CD4-positive, alpha-beta T cell (primary cell): Measurements from ENCODE around the gene MOB1B. TPM values are rescaled to one million over a fixed set of nuclear protein-coding genes. Genes with fewer than 3 reads are reported as not detected.

Experiments
- ATAC-seq: fragments of 200-7000 bp; cut with Tn5 transposase; one replicate; pipeline ENCODE4 v1.10.0; 2022; ENCODE audit warnings: mild to moderate bottlenecking; ENCODE audit not compliant: poor library complexity
- CTCF ChIA-PET: fragments of 350-600 bp; sonication (Branson Sonifier 250); formaldehyde crosslinking; loops from one replicate; lab custom pipeline; 2021; ENCODE audit warnings: antibody characterized with exemption, inconsistent platforms; lab: Charles Lee
- POLR2A ChIA-PET: fragments of 350-600 bp; sonication (Branson Sonifier 250); formaldehyde crosslinking; loops from one replicate; lab custom pipeline; 2021; ENCODE audit warnings: antibody characterized with exemption, inconsistent platforms; lab: Charles Lee
- DNase-seq, 14 experiments: peaks; one replicate each; pipeline ENCODE4 v3.0.0-alpha.2; 2013 to 2020; ENCODE audit warnings: mixed read lengths in 2 of 14
- H3K27ac ChIP-seq, 2 donors: one replicate each; pipeline versions ENCODE4 v1.5.1 to v1.7.0; 2013; ENCODE audit warnings: low read length in 2 of 2, low read depth in 1 of 2, mild to moderate bottlenecking in 1 of 2
- H3K27me3 ChIP-seq, 2 experiments: 1 replicate in 1 of 2; 2 replicates in 1 of 2; pipeline versions ENCODE4 v1.6.1 to v1.7.0; 2013; ENCODE audit warnings: low read length in 2 of 2, control low read depth in 1 of 2, mild to moderate bottlenecking in 1 of 2, moderate library complexity in 1 of 2; ENCODE audit not compliant: insufficient read depth in 2 of 2, control insufficient read depth in 1 of 2
- H3K36me3 ChIP-seq: one replicate; pipeline ENCODE4 v1.6.1; 2013; ENCODE audit warnings: low read length, control low read depth; ENCODE audit not compliant: insufficient read depth
- H3K4me1 ChIP-seq: one replicate; pipeline ENCODE4 v1.6.1; 2013; ENCODE audit warnings: low read length, control low read depth; ENCODE audit not compliant: insufficient read depth
- H3K4me3 ChIP-seq: one replicate; pipeline ENCODE4 v1.5.1; 2013; ENCODE audit warnings: mild to moderate bottlenecking, low read length, moderate library complexity
- H3K9me3 ChIP-seq, 2 experiments: 1 replicate in 1 of 2; 2 replicates in 1 of 2; pipeline versions ENCODE4 v1.6.1 to v1.7.0; 2013; ENCODE audit warnings: low read length in 2 of 2, mild to moderate bottlenecking in 2 of 2, control low read depth in 1 of 2, moderate library complexity in 1 of 2; ENCODE audit not compliant: control insufficient read depth in 1 of 2, insufficient read depth in 1 of 2
- H3K27ac Mint-ChIP-seq: one replicate; pipeline ENCODE4 v1.8.0; 2020; ENCODE audit warnings: mixed read lengths
- H3K27me3 Mint-ChIP-seq: one replicate; pipeline ENCODE4 v1.8.0; 2021; ENCODE audit warnings: mixed read lengths
- H3K36me3 Mint-ChIP-seq: one replicate; pipeline ENCODE4 v1.8.0; 2021; ENCODE audit warnings: low read depth, mixed read lengths
- H3K4me1 Mint-ChIP-seq: one replicate; pipeline ENCODE4 v1.8.0; 2021; ENCODE audit warnings: low read depth, mixed read lengths
- H3K4me3 Mint-ChIP-seq: one replicate; pipeline ENCODE4 v1.8.0; 2020; ENCODE audit warnings: mild to moderate bottlenecking, mixed read lengths
- H3K9me3 Mint-ChIP-seq: one replicate; pipeline ENCODE4 v1.8.0; 2020; ENCODE audit warnings: mixed read lengths
- CTCF ChIP-seq: fragments of 200-600 bp; IDR thresholded peaks from one replicate; pipeline ENCODE4 v1.8.0; 2022; ENCODE audit warnings: antibody characterized with exemption, mild to moderate bottlenecking
- intact Hi-C, 2 experiments: fragments of 100-400 bp; cut with DNase I in 1 of 2; cut with micrococcal nuclease in 1 of 2; formaldehyde crosslinking; loops; one replicate each; pipeline versions ENCODE4 v1.15.1 to v1.9.0; 2023 to 2025; cut with DNase I, micrococcal nuclease
- total RNA-seq, 174 experiments: library from RNA in 2 of 174; stranded (reverse) in 2 of 174; gene quantifications; one replicate each; pipeline ENCODE4 v1.2.3 and lab custom pipeline; 2021 to 2026

MOB1B gene
- total RNA-seq, 2 experiments from 2014 or later, result 13.1 to 13.4 TPM

GRCh38 chr4:70994069-70994366, 91.8 kb downstream of the MOB1B start:
- peak overlapping the region; percentile 95 for H3K4me3 ChIP-seq
- Mint-ChIP-seq H3K27ac (peak overlapping the region; percentile 85), H3K4me1 (peaks cover 65% of the 10 kb centered on the region), H3K9me3 (no peaks in the 10 kb centered on the region), H3K36me3 (peaks cover 50% of the 10 kb centered on the region), H3K27me3 (no peaks in the 10 kb centered on the region), H3K4me3 (peak overlapping the region; percentile 93)
- H3K9me3 ChIP-seq, result no peaks in the 10 kb centered on the region
- H3K36me3 ChIP-seq, result peaks cover 12% of the 10 kb centered on the region
- ChIA-PET CTCF (interaction anchor here (0.7 to 1.5 kb wide), 4 partner anchors 11 to 92 kb away, joined by 3 to 10 read pairs (median 5); partner anchors contain the start of gene MOB1B), POLR2A (interaction anchor here (0.6 to 3.5 kb wide), 11 partner anchors 10 to 309 kb away, joined by 3 to 40 read pairs (median 5); partner anchors contain the start of genes GRSF1 and MOB1B)
- H3K4me1 ChIP-seq, result peaks cover 25% of the 10 kb centered on the region
- no peak for ATAC-seq
- peak overlapping the region; percentile 69 to 82 for H3K27ac ChIP-seq
- intact Hi-C loops, result loop anchor here (2.0 to 10.0 kb wide), 5 partner anchors 15 to 309 kb away; partner anchors contain the start of genes GRSF1 (in 1 of the 2), MOB1B (in 1 of the 2) and UTP3 (in 1 of the 2)
- DNase-seq, result no peak
- TF ChIP-seq CTCF, result no peak
- no peaks in the 10 kb centered on the region for H3K27me3 ChIP-seq

GRCh38 chr4:70994387-70995099, 92.4 kb downstream of the MOB1B start:
- Mint-ChIP-seq H3K27me3 (no peaks in the 10 kb centered on the region), H3K36me3 (peaks cover 55% of the 10 kb centered on the region), H3K27ac (peak overlapping the region; percentile 85), H3K9me3 (no peaks in the 10 kb centered on the region), H3K4me1 (peaks cover 70% of the 10 kb centered on the region), H3K4me3 (peak overlapping the region; percentile 93)
- Histone ChIP-seq H3K9me3 (no peaks in the 10 kb centered on the region), H3K36me3 (peaks cover 16% of the 10 kb centered on the region), H3K4me3 (peak overlapping the region; percentile 95), H3K27ac (peak overlapping the region; percentile 44 to 82), H3K27me3 (no peaks in the 10 kb centered on the region), H3K4me1 (peaks cover 27% of the 10 kb centered on the region)
- ChIA-PET CTCF (interaction anchor here (1.1 kb wide), 1 partner anchor 14 kb away, joined by 3 read pairs; no protein-coding TSS in a partner anchor), POLR2A (interaction anchor here (0.6 to 3.5 kb wide), 13 partner anchors 8 to 316 kb away, joined by 3 to 40 read pairs (median 6); partner anchors contain the start of genes GRSF1 and MOB1B)
- no peak for TF ChIP-seq CTCF
- intact Hi-C loops, result loop anchor here (1.0 to 10.0 kb wide), 6 partner anchors 10 to 310 kb away; partner anchors contain the start of genes GRSF1 (in 1 of the 2), MOB1B (in 1 of the 2) and UTP3 (in 1 of the 2)
- DNase-seq (peak in 1 of 14 experiments; percentile 34), ATAC-seq (no peak)

GRCh38 chr4:70996018-70996360, 93.8 kb downstream of the MOB1B start:
- Mint-ChIP-seq H3K9me3 (peaks cover 2% of the 10 kb centered on the region), H3K4me3 (peak overlapping the region; percentile 93), H3K27me3 (no peaks in the 10 kb centered on the region), H3K27ac (peak overlapping the region; percentile 85), H3K36me3 (peaks cover 70% of the 10 kb centered on the region), H3K4me1 (peaks cover 85% of the 10 kb centered on the region)
- intact Hi-C loops, result loop anchor here (10.0 kb wide), 2 partner anchors 161 to 311 kb away; partner anchors contain the start of genes GRSF1 (in 1 of the 2) and UTP3 (in 1 of the 2)
- no peaks in the 10 kb centered on the region for H3K27me3 ChIP-seq
- H3K36me3 ChIP-seq, result peaks cover 22% of the 10 kb centered on the region
- POLR2A ChIA-PET, result interaction anchor here (0.6 to 3.5 kb wide), 4 partner anchors 8 to 94 kb away, joined by 5 to 40 read pairs (median 6); partner anchors contain the start of gene MOB1B
- DNase-seq (peak in 4 of 14 experiments; percentile 24 to 35 (median 33)), ATAC-seq (peak; percentile 42)
- no peaks in the 10 kb centered on the region for H3K9me3 ChIP-seq
- peak overlapping the region; percentile 40 to 44 for H3K27ac ChIP-seq
- H3K4me3 ChIP-seq, result peak overlapping the region; percentile 95
- TF ChIP-seq CTCF, result no peak
- peaks cover 27% of the 10 kb centered on the region for H3K4me1 ChIP-seq
- CTCF ChIA-PET, result interaction anchor here (1.1 to 2.2 kb wide), 3 partner anchors 11 to 94 kb away, joined by 3 to 13 read pairs (median 5); partner anchors contain the start of gene MOB1B
